ENCODE measurements around the gene CCDC3. TPM values are rescaled to one million over a fixed set of nuclear protein-coding genes. Genes with fewer than 3 reads are reported as not detected.

CCDC3 gene
- total RNA-seq, 1 experiment from 2014 or later, result 1.4 TPM

GRCh38 chr10:12978891-12979290, 22.6 kb downstream of the CCDC3 start:
- Histone ChIP-seq H3K4me1 (ENCODE audit: low read length) (peaks cover 97% of the 10 kb centered on the region), H3K9ac (ENCODE audit: low read length) (peak overlapping the region; percentile 59), H2AFZ (ENCODE audit: low read length) (no peak overlapping the region), H3K27ac (ENCODE audit: low read length) (peak overlapping the region; percentile 98), H3K9me2 (replicated peaks; ENCODE audit: insufficient read depth, low read length) (no peaks in the 10 kb centered on the region), H3K36me3 (ENCODE audit: insufficient read depth, low read length) (no peaks in the 10 kb centered on the region), H3K79me2 (ENCODE audit: low read length) (no peaks in the 10 kb centered on the region), H4K20me1 (ENCODE audit: insufficient read depth, low read depth, low read length) (no peaks in the 10 kb centered on the region), H3K9me3 (ENCODE audit: low read length) (no peaks in the 10 kb centered on the region), H3K4me3 (ENCODE audit: low read length) (no peak overlapping the region), H3K27me3 (ENCODE audit: low read length) (no peaks in the 10 kb centered on the region), H3K4me2 (ENCODE audit: low read depth, low read length, poor library complexity, severe bottlenecking) (peak overlapping the region; percentile 61)
- DNase-seq, result peak; percentile 49

- H3K4me2 ChIP-seq (ENCODE audit: low read depth, low read length, poor library complexity, severe bottlenecking), result peak overlapping the region; percentile 51
- H3K4me1 ChIP-seq (ENCODE audit: low read length), result peaks cover 79% of the 10 kb centered on the region
- H3K27ac ChIP-seq (ENCODE audit: low read length), result peak overlapping the region; percentile 93
- H3K27me3 ChIP-seq (ENCODE audit: low read length), result no peaks in the 10 kb centered on the region
- no peaks in the 10 kb centered on the region for H3K9me3 ChIP-seq (ENCODE audit: low read length)
- no peak overlapping the region for H2AFZ ChIP-seq (ENCODE audit: low read length)
- H3K4me3 ChIP-seq (ENCODE audit: low read length), result peak overlapping the region; percentile 59
- DNase-seq, result peak; percentile 87
- no peaks in the 10 kb centered on the region for H3K9me2 ChIP-seq (replicated peaks; ENCODE audit: insufficient read depth, low read length)
- H3K79me2 ChIP-seq (ENCODE audit: low read length), result no peaks in the 10 kb centered on the region
- H3K36me3 ChIP-seq (ENCODE audit: insufficient read depth, low read length), result no peaks in the 10 kb centered on the region
- peak overlapping the region; percentile 70 for H3K9ac ChIP-seq (ENCODE audit: low read length)
- no peaks in the 10 kb centered on the region for H4K20me1 ChIP-seq (ENCODE audit: insufficient read depth, low read depth, low read length)
Observed at GRCh38 chr10:12975906-12976305, 25.6 kb downstream of the CCDC3 start.

- Histone ChIP-seq H3K4me2 (ENCODE audit: low read depth, low read length, poor library complexity, severe bottlenecking) (peak overlapping the region; percentile 51), H3K4me1 (ENCODE audit: low read length) (peaks cover 73% of the 10 kb centered on the region), H3K27me3 (ENCODE audit: low read length) (no peaks in the 10 kb centered on the region), H3K79me2 (ENCODE audit: low read length) (no peaks in the 10 kb centered on the region), H3K9ac (ENCODE audit: low read length) (peak overlapping the region; percentile 70), H3K9me3 (ENCODE audit: low read length) (no peaks in the 10 kb centered on the region), H2AFZ (ENCODE audit: low read length) (no peak overlapping the region), H3K4me3 (ENCODE audit: low read length) (peak overlapping the region; percentile 59), H3K27ac (ENCODE audit: low read length) (peak overlapping the region; percentile 93), H3K36me3 (ENCODE audit: insufficient read depth, low read length) (no peaks in the 10 kb centered on the region), H4K20me1 (ENCODE audit: insufficient read depth, low read depth, low read length) (no peaks in the 10 kb centered on the region), H3K9me2 (replicated peaks; ENCODE audit: insufficient read depth, low read length) (no peaks in the 10 kb centered on the region)
- peak; percentile 80 for DNase-seq
Observed at GRCh38 chr10:12975266-12975665, 26.2 kb downstream of the CCDC3 start.

- H3K9me2 ChIP-seq (replicated peaks; ENCODE audit: insufficient read depth, low read length), result no peaks in the 10 kb centered on the region
Observed at GRCh38 chr10:12974491-12975199, 26.9 kb downstream of the CCDC3 start.

GRCh38 chr10:12974078-12974477, 27.4 kb downstream of the CCDC3 start:
- Histone ChIP-seq H3K9me2 (replicated peaks; ENCODE audit: insufficient read depth, low read length) (no peaks in the 10 kb centered on the region), H3K4me1 (ENCODE audit: low read length) (peaks cover 61% of the 10 kb centered on the region), H3K4me3 (ENCODE audit: low read length) (no peak overlapping the region), H3K4me2 (ENCODE audit: low read depth, low read length, poor library complexity, severe bottlenecking) (no peak overlapping the region), H3K27ac (ENCODE audit: low read length) (no peak overlapping the region), H3K9ac (ENCODE audit: low read length) (no peak overlapping the region), H2AFZ (ENCODE audit: low read length) (no peak overlapping the region), H3K9me3 (ENCODE audit: low read length) (no peaks in the 10 kb centered on the region), H3K79me2 (ENCODE audit: low read length) (no peaks in the 10 kb centered on the region), H3K36me3 (ENCODE audit: insufficient read depth, low read length) (no peaks in the 10 kb centered on the region), H4K20me1 (ENCODE audit: insufficient read depth, low read depth, low read length) (no peaks in the 10 kb centered on the region), H3K27me3 (ENCODE audit: low read length) (no peaks in the 10 kb centered on the region)
- no peak for DNase-seq

More at GRCh38 chr10:12974491-12975199, 26.9 kb downstream of the CCDC3 start:
- Histone ChIP-seq H3K9ac (ENCODE audit: low read length) (peak overlapping the region; percentile 70), H3K4me2 (ENCODE audit: low read depth, low read length, poor library complexity, severe bottlenecking) (peak overlapping the region; percentile 51), H4K20me1 (ENCODE audit: insufficient read depth, low read depth, low read length) (no peaks in the 10 kb centered on the region), H3K27ac (ENCODE audit: low read length) (peak overlapping the region; percentile 93), H3K4me1 (ENCODE audit: low read length) (peaks cover 66% of the 10 kb centered on the region), H3K4me3 (ENCODE audit: low read length) (peak overlapping the region; percentile 59; the same call in 1 of the 2 replicates), H2AFZ (ENCODE audit: low read length) (no peak overlapping the region), H3K27me3 (ENCODE audit: low read length) (no peaks in the 10 kb centered on the region), H3K36me3 (ENCODE audit: insufficient read depth, low read length) (no peaks in the 10 kb centered on the region), H3K79me2 (ENCODE audit: low read length) (no peaks in the 10 kb centered on the region), H3K9me3 (ENCODE audit: low read length) (no peaks in the 10 kb centered on the region)
- DNase-seq, result no peak

- Histone ChIP-seq H4K20me1 (ENCODE audit: insufficient read depth, low read depth, low read length) (no peaks in the 10 kb centered on the region), H3K4me2 (ENCODE audit: low read depth, low read length, poor library complexity, severe bottlenecking) (no peak overlapping the region), H3K79me2 (ENCODE audit: low read length) (no peaks in the 10 kb centered on the region), H2AFZ (ENCODE audit: low read length) (no peak overlapping the region), H3K27me3 (ENCODE audit: low read length) (no peaks in the 10 kb centered on the region), H3K4me3 (ENCODE audit: low read length) (no peak overlapping the region), H3K36me3 (ENCODE audit: insufficient read depth, low read length) (no peaks in the 10 kb centered on the region), H3K9me2 (replicated peaks; ENCODE audit: insufficient read depth, low read length) (no peaks in the 10 kb centered on the region), H3K4me1 (ENCODE audit: low read length) (peaks cover 52% of the 10 kb centered on the region), H3K27ac (ENCODE audit: low read length) (no peak overlapping the region), H3K9ac (ENCODE audit: low read length) (no peak overlapping the region), H3K9me3 (ENCODE audit: low read length) (peaks cover under 1% of the 10 kb centered on the region; the same call in 1 of the 2 replicates)
- DNase-seq, result no peak
Observed at GRCh38 chr10:12973149-12973718, 28.3 kb downstream of the CCDC3 start.

- Histone ChIP-seq H3K4me1 (ENCODE audit: low read length) (peaks cover 42% of the 10 kb centered on the region), H3K27ac (ENCODE audit: low read length) (no peak overlapping the region), H3K9me2 (replicated peaks; ENCODE audit: insufficient read depth, low read length) (no peaks in the 10 kb centered on the region), H3K79me2 (ENCODE audit: low read length) (no peaks in the 10 kb centered on the region), H3K4me3 (ENCODE audit: low read length) (no peak overlapping the region), H2AFZ (ENCODE audit: low read length) (no peak overlapping the region), H3K9ac (ENCODE audit: low read length) (no peak overlapping the region), H3K4me2 (ENCODE audit: low read depth, low read length, poor library complexity, severe bottlenecking) (no peak overlapping the region), H3K27me3 (ENCODE audit: low read length) (no peaks in the 10 kb centered on the region), H3K9me3 (ENCODE audit: low read length) (peaks cover 3% of the 10 kb centered on the region; the same call in 1 of the 2 replicates), H3K36me3 (ENCODE audit: insufficient read depth, low read length) (no peaks in the 10 kb centered on the region), H4K20me1 (ENCODE audit: insufficient read depth, low read depth, low read length) (no peaks in the 10 kb centered on the region)
- DNase-seq, result no peak
Observed at GRCh38 chr10:12972146-12972545, 29.4 kb downstream of the CCDC3 start.

- H3K27me3 ChIP-seq (ENCODE audit: low read length), result no peaks in the 10 kb centered on the region
- H3K27ac ChIP-seq (ENCODE audit: low read length), result no peak overlapping the region
- H3K4me1 ChIP-seq (ENCODE audit: low read length), result peaks cover 32% of the 10 kb centered on the region
- peaks cover 12% of the 10 kb centered on the region for H3K9me3 ChIP-seq (ENCODE audit: low read length)
- H3K9ac ChIP-seq (ENCODE audit: low read length), result no peak overlapping the region
- DNase-seq, result no peak
- no peaks in the 10 kb centered on the region for H4K20me1 ChIP-seq (ENCODE audit: insufficient read depth, low read depth, low read length)
- no peaks in the 10 kb centered on the region for H3K79me2 ChIP-seq (ENCODE audit: low read length)
- H3K36me3 ChIP-seq (ENCODE audit: insufficient read depth, low read length), result peaks cover 6% of the 10 kb centered on the region; the same call in 1 of the 2 replicates
- H3K9me2 ChIP-seq (replicated peaks; ENCODE audit: insufficient read depth, low read length), result no peaks in the 10 kb centered on the region
- H3K4me3 ChIP-seq (ENCODE audit: low read length), result no peak overlapping the region
- no peak overlapping the region for H3K4me2 ChIP-seq (ENCODE audit: low read depth, low read length, poor library complexity, severe bottlenecking)
- H2AFZ ChIP-seq (ENCODE audit: low read length), result no peak overlapping the region
Observed at GRCh38 chr10:12971001-12971788, 30.3 kb downstream of the CCDC3 start.
